Parathyroid adenoma (tissue), 2 donors: ENCODE measurements around the gene RBPJ.

ENCODE experiments used
- H2AFZ ChIP-seq: fragments of 300-600 bp; sonication (generic); one replicate; pipeline ENCODE4 v1.7.0; 2017; ENCODE audit warnings: antibody characterized with exemption, mild to moderate bottlenecking
- H3K27ac ChIP-seq: fragments of 300-600 bp; sonication (generic); one replicate; pipeline ENCODE4 v1.7.0; 2017
- H3K27me3 ChIP-seq: fragments of 300-600 bp; sonication (generic); one replicate; pipeline ENCODE4 v1.7.0; 2017; ENCODE audit warnings: low read length; ENCODE audit not compliant: control insufficient read depth, insufficient read depth
- H3K36me3 ChIP-seq: fragments of 300-600 bp; sonication (generic); one replicate; pipeline ENCODE4 v1.7.0; 2017; ENCODE audit warnings: low read length; ENCODE audit not compliant: control insufficient read depth, insufficient read depth
- H3K4me1 ChIP-seq: fragments of 300-600 bp; sonication (generic); one replicate; pipeline ENCODE4 v1.7.0; 2017; ENCODE audit warnings: control low read depth
- H3K4me2 ChIP-seq: fragments of 300-600 bp; sonication (generic); one replicate; pipeline ENCODE4 v1.7.0; 2017; ENCODE audit warnings: low read length
- H3K4me3 ChIP-seq: fragments of 300-600 bp; sonication (generic); one replicate; pipeline ENCODE4 v1.7.0; 2017; ENCODE audit warnings: low read depth, low read length
- H3K79me2 ChIP-seq: fragments of 300-600 bp; sonication (generic); one replicate; pipeline ENCODE4 v1.7.0; 2017; ENCODE audit warnings: control low read depth
- H3K9ac ChIP-seq: fragments of 300-600 bp; sonication (generic); one replicate; pipeline ENCODE4 v1.7.0; 2017; ENCODE audit warnings: mild to moderate bottlenecking
- H3K9me3 ChIP-seq: fragments of 300-600 bp; sonication (generic); one replicate; pipeline ENCODE4 v1.7.0; 2017; ENCODE audit warnings: low read length; ENCODE audit not compliant: control insufficient read depth
- TF ChIP-seq, protein P1 (sequence below): fragments of 300-600 bp; sonication (generic); IDR thresholded peaks from one replicate; pipeline ENCODE4 v1.7.0; 2017; ENCODE audit warnings: antibody characterized with exemption, mild to moderate bottlenecking
- donor health status: primary hyperparathyroidism.

The RBPJ gene

DNA sequence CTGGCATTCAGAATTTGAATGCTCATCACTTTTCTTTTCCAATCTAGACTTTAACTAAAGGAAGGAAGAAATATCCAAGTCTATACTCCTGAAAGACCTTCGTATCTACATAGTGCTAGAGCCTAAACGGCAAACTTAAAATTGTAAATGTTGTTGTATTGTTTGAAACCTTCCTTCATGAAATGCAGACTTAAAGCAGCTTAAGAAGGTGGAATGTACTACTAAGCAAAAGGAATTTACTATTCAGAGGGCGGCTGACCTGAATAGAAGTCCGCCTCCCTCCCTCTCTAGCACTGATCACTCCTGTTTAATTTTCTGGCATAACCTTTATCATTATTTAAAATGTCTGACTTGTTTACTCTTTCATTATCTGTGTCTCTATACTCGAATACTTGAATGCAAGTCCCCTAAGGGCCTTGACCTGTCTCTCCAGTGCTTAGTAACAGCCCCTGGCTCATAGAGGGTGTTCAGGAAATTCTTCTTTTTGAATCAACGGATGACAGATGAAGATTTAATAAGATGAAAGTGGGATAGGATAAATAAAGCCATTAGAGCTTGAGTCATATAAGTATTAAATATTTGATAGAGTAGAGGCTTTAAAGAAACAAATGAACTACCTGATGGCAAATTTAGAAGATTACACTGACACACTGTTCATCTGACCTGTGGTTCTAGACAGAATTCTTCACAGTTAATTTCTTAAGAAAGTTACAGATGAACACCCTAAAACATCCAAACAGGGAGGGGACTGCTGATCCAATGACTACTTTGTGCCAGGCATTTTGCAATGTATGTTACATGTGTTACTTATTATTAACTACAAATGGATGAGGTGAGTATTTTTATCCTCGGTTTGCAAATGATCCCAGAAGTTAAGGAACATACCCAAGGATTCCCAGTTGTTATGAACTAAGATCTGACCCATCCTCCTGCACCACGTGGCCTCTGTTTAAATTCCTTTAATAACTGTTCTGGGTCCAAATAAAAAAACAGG is 20.2 kb upstream of the RBPJ start:
- Histone ChIP-seq H3K4me2 (no peak overlapping the region), H3K79me2 (no peaks in the 10 kb centered on the region), H3K4me1 (no peaks in the 10 kb centered on the region), H3K9ac (no peak overlapping the region), H3K27me3 (no peaks in the 10 kb centered on the region), H2AFZ (no peak overlapping the region), H3K4me3 (no peak overlapping the region), H3K36me3 (no peaks in the 10 kb centered on the region), H3K27ac (no peak overlapping the region), H3K9me3 (no peaks in the 10 kb centered on the region)
- TF ChIP-seq, protein P1, sequence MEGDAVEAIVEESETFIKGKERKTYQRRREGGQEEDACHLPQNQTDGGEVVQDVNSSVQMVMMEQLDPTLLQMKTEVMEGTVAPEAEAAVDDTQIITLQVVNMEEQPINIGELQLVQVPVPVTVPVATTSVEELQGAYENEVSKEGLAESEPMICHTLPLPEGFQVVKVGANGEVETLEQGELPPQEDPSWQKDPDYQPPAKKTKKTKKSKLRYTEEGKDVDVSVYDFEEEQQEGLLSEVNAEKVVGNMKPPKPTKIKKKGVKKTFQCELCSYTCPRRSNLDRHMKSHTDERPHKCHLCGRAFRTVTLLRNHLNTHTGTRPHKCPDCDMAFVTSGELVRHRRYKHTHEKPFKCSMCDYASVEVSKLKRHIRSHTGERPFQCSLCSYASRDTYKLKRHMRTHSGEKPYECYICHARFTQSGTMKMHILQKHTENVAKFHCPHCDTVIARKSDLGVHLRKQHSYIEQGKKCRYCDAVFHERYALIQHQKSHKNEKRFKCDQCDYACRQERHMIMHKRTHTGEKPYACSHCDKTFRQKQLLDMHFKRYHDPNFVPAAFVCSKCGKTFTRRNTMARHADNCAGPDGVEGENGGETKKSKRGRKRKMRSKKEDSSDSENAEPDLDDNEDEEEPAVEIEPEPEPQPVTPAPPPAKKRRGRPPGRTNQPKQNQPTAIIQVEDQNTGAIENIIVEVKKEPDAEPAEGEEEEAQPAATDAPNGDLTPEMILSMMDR, result no peak

GRCh38 chr4:26302031-26302899 is 18.5 kb upstream of the RBPJ start:
- H3K4me1 ChIP-seq, result no peaks in the 10 kb centered on the region
- no peaks in the 10 kb centered on the region for H3K9me3 ChIP-seq
- H3K27me3 ChIP-seq, result no peaks in the 10 kb centered on the region
- no peaks in the 10 kb centered on the region for H3K36me3 ChIP-seq
- H3K79me2 ChIP-seq, result no peaks in the 10 kb centered on the region
- H2AFZ ChIP-seq, result no peak overlapping the region
- H3K4me3 ChIP-seq, result no peak overlapping the region
- no peak overlapping the region for H3K9ac ChIP-seq
- TF ChIP-seq, protein P1, result no peak
- no peak overlapping the region for H3K27ac ChIP-seq
- no peak overlapping the region for H3K4me2 ChIP-seq

GRCh38 chr4:26303008-26303407 is 17.8 kb upstream of the RBPJ start:
- H2AFZ ChIP-seq, result no peak overlapping the region
- no peaks in the 10 kb centered on the region for H3K9me3 ChIP-seq
- no peaks in the 10 kb centered on the region for H3K27me3 ChIP-seq
- H3K36me3 ChIP-seq, result no peaks in the 10 kb centered on the region
- no peaks in the 10 kb centered on the region for H3K4me1 ChIP-seq
- H3K9ac ChIP-seq, result no peak overlapping the region
- H3K4me2 ChIP-seq, result no peak overlapping the region
- TF ChIP-seq, protein P1, result no peak
- no peak overlapping the region for H3K4me3 ChIP-seq
- no peak overlapping the region for H3K27ac ChIP-seq
- H3K79me2 ChIP-seq, result no peaks in the 10 kb centered on the region

GRCh38 chr4:26307037-26307800 is 13.6 kb upstream of the RBPJ start:
- Histone ChIP-seq H3K4me1 (no peaks in the 10 kb centered on the region), H3K36me3 (no peaks in the 10 kb centered on the region), H3K9me3 (no peaks in the 10 kb centered on the region), H3K27me3 (no peaks in the 10 kb centered on the region), H2AFZ (no peak overlapping the region), H3K4me2 (no peak overlapping the region), H3K4me3 (no peak overlapping the region), H3K27ac (no peak overlapping the region), H3K9ac (no peak overlapping the region), H3K79me2 (no peaks in the 10 kb centered on the region)
- TF ChIP-seq, protein P1, result no peak
